ENCODE measurements around the gene RAB43.
"Not testable (repeated sequence)": the region's sequence is repeated elsewhere in the genome, so short reads cannot be mapped to it uniquely, and the experiment has no call there.

Gene RAB43

DNA sequence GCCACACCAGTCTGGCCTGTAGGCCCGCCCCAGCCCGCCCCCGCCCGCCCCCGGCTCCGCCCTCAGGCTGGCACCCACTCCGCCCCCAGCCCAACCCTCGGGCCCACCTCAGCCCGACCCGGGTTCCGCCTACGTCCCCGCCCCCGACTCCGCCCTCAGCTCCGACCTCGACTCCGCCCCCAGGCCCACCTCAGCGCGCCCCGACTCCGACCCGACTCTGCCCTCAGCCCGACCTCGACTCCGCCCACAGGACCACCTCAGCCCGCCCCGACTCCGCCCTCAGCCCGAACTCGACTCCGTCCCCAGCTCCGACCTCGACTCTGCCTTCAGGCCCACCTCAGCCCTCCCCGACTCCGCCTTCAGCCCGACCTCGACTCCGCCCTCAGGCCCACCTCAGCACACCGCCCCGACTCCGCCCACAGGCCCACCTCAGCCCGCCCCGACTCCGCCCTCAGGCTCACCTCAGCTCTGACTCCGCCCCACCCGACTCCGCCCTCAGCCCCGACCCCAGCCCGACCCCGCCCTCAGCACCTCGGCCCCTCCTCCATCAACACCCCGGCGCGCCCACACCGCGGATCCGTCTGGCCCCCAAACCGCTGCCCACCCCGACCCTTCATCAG, at the start of gene RAB43:
Gene RAB43 (minus strand): TSS at position 13 of the 620 bp plus-strand sequence. CDS start 315 bp downstream, outside the sequence.
- Histone ChIP-seq H3K9me3 (ENCODE audit: control insufficient read depth, insufficient read depth, low read length) (no peaks in the 10 kb centered on the region), H3K4me3 (ENCODE audit: low read depth, low read length) (peak within 1 kb of the TSS; percentile 82), H3K4me1 (ENCODE audit: control insufficient read depth, insufficient read depth, low read length) (peaks cover 17% of the 10 kb centered on the region), H3K9ac (ENCODE audit: low read depth, low read length) (peak within 1 kb of the TSS; percentile 41), H3K36me3 (ENCODE audit: control insufficient read depth, insufficient read depth, low read length) (no peaks in the 10 kb centered on the region), H3K27me3 (ENCODE audit: control insufficient read depth, insufficient read depth, low read length) (no peaks in the 10 kb centered on the region)

DNA sequence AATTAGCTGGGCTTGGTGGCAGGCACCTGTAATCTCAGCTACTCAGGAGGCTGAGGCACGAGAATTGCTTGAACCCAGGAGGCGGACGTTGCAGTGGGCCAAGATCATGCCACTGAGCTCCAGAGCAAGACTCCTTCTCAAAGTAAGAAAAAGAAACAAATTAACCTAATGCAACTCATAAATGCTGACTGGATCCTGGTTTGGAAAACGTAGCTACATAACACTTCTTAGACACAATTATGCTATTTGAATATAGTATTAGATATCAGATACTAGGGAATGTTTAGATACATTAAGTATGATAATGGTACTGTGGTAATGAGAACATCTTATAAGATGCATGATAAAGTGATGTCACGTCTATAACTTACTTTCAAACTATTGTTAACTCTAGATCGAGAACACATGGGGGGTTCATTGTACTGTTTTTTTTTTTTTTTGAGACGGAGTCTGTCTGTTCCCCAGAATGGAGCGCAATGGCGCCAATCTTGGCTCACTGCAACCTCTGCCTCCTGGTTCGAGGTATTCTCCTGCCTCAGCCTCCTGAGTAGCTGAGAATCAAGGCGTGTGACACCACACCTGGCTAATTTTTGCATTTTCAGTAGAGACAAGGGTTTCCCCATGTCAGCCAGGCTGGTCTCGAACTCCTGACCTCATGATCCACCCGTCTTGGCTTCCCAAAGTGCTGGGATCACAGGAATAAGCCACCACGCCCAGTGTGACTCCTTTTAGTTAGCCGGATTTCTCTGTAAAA, 45.2 kb upstream of the RAB43 start:
- Histone ChIP-seq H3K9me3 (ENCODE audit: control insufficient read depth, insufficient read depth, low read length) (no peaks in the 10 kb centered on the region), H3K36me3 (ENCODE audit: control insufficient read depth, insufficient read depth, low read length) (peaks cover 26% of the 10 kb centered on the region), H3K27me3 (ENCODE audit: control insufficient read depth, insufficient read depth, low read length) (no peaks in the 10 kb centered on the region), H3K9ac (ENCODE audit: low read depth, low read length) (no peak overlapping the region), H3K4me1 (ENCODE audit: control insufficient read depth, insufficient read depth, low read length) (peaks cover 5% of the 10 kb centered on the region), H3K4me3 (ENCODE audit: low read depth, low read length) (no peak overlapping the region)

DNA sequence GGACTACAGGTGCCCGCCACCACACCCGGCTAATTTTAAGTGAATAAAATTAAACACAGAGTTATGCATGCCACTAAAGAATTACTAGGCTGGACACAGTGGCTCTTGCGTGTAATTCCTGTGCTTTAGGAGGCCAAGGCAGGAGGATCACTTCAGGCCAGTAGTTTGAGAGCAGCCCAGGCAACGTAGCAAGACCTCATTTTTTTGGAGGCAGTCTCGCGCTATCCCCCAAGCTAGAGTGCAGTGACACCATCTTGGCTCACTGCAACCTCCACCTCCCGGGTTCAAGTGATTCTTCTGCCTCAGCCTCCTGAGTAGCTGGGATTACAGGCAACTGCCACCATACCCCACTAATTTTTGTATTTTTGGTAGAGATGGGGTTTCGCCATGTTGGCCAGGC, 44.0 kb upstream of the RAB43 start:
- not testable (repeated sequence) for H3K4me1 ChIP-seq (ENCODE audit: control insufficient read depth, insufficient read depth, low read length); H3K9ac ChIP-seq (ENCODE audit: low read depth, low read length); H3K27me3 ChIP-seq (ENCODE audit: control insufficient read depth, insufficient read depth, low read length); H3K9me3 ChIP-seq (ENCODE audit: control insufficient read depth, insufficient read depth, low read length); H3K4me3 ChIP-seq (ENCODE audit: low read depth, low read length)
- H3K36me3 ChIP-seq (ENCODE audit: control insufficient read depth, insufficient read depth, low read length), result peaks cover 17% of the 10 kb centered on the region

DNA sequence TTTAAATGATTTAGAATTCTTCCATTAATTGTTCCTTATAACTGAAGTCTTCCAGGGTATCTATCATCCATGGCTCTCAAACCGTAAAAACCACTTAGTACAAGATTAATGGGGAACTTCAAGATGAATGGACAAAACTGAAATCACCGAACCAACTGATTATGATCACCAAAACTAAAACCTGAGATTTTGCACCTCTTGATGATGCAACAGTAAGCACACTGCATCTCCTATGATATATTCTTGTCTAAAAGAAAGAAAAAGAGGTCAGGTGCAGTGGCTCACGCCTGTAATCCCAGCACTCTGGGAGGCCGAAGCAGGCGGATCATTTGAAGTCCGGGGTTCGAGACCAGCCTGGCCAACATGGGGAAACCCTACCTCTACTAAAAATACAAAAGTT, 42.9 kb upstream of the RAB43 start:
- peaks cover 5% of the 10 kb centered on the region for H3K4me1 ChIP-seq (ENCODE audit: control insufficient read depth, insufficient read depth, low read length)
- no peaks in the 10 kb centered on the region for H3K27me3 ChIP-seq (ENCODE audit: control insufficient read depth, insufficient read depth, low read length)
- H3K9me3 ChIP-seq (ENCODE audit: control insufficient read depth, insufficient read depth, low read length), result no peaks in the 10 kb centered on the region
- H3K4me3 ChIP-seq (ENCODE audit: low read depth, low read length), result no peak overlapping the region
- H3K36me3 ChIP-seq (ENCODE audit: control insufficient read depth, insufficient read depth, low read length), result peaks cover 7% of the 10 kb centered on the region
- no peak overlapping the region for H3K9ac ChIP-seq (ENCODE audit: low read depth, low read length)

DNA sequence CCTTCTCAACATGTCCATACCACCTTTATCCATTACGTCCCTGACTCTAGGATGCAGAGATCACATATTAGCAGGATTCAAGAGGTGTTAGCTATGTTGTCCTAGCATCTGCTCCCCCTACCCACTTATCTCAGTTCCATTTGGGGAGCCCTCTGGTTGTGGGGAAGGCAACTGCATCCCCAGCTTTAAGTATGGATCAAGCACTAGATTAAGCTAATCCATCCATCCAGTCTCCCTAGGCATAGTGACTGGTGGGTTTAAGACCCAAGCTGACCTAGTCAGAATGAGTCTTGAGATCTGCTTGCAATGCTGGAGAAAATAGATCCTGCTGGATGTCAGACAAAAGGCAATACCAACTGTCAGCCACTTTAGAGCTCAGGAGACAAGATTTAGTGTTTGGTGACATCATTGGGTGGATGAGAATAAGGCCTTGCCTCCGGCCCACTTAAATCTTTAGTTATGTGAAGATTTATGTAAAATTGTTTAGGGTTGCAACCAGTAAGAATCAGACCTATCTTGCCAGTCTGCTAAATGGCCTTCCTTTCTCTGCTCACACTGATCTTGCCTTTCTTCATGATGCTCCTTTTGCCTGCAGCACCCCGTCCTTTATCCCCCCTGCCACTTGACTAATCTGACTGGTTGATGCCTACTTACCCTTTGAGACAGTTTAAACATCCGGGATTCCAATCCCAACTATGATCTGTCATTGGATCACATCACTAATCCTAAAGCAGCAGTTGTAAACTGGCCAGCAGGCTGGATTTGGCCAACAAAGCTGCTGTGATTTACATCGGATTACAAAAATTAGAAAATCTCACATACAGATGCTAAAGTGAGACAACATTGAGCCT, 41.4 kb upstream of the RAB43 start:
- Histone ChIP-seq H3K9me3 (ENCODE audit: control insufficient read depth, insufficient read depth, low read length) (no peaks in the 10 kb centered on the region), H3K36me3 (ENCODE audit: control insufficient read depth, insufficient read depth, low read length) (peaks cover 7% of the 10 kb centered on the region), H3K4me1 (ENCODE audit: control insufficient read depth, insufficient read depth, low read length) (peaks cover 5% of the 10 kb centered on the region), H3K27me3 (ENCODE audit: control insufficient read depth, insufficient read depth, low read length) (no peaks in the 10 kb centered on the region), H3K4me3 (ENCODE audit: low read depth, low read length) (peak overlapping the region; percentile 87), H3K9ac (ENCODE audit: low read depth, low read length) (no peak overlapping the region)

DNA sequence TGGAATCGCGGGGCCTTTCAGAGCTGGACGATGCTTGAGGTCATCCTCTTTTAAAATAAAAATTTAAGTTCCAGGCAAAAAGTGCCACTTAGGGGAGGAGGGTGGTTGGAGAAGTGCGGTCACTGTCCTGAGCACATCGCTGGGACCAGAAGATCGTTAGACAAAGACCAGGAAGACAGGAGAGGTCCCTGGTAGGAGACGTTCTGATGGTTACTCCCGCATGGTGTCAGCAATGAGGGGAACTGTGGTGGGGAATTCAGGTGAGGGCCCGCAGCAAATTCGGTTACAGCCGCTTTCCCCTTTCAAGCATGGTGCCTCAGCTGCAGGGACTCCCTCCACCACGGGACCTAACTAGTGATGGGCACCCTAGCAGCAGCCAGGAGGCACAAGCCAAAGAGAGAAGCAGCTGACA, 40.3 kb upstream of the RAB43 start:
- Histone ChIP-seq H3K4me1 (ENCODE audit: control insufficient read depth, insufficient read depth, low read length) (peaks cover 5% of the 10 kb centered on the region), H3K4me3 (ENCODE audit: low read depth, low read length) (peak overlapping the region; percentile 87), H3K9me3 (ENCODE audit: control insufficient read depth, insufficient read depth, low read length) (no peaks in the 10 kb centered on the region), H3K36me3 (ENCODE audit: control insufficient read depth, insufficient read depth, low read length) (peaks cover 4% of the 10 kb centered on the region), H3K27me3 (ENCODE audit: control insufficient read depth, insufficient read depth, low read length) (no peaks in the 10 kb centered on the region), H3K9ac (ENCODE audit: low read depth, low read length) (peak overlapping the region; percentile 96)

DNA sequence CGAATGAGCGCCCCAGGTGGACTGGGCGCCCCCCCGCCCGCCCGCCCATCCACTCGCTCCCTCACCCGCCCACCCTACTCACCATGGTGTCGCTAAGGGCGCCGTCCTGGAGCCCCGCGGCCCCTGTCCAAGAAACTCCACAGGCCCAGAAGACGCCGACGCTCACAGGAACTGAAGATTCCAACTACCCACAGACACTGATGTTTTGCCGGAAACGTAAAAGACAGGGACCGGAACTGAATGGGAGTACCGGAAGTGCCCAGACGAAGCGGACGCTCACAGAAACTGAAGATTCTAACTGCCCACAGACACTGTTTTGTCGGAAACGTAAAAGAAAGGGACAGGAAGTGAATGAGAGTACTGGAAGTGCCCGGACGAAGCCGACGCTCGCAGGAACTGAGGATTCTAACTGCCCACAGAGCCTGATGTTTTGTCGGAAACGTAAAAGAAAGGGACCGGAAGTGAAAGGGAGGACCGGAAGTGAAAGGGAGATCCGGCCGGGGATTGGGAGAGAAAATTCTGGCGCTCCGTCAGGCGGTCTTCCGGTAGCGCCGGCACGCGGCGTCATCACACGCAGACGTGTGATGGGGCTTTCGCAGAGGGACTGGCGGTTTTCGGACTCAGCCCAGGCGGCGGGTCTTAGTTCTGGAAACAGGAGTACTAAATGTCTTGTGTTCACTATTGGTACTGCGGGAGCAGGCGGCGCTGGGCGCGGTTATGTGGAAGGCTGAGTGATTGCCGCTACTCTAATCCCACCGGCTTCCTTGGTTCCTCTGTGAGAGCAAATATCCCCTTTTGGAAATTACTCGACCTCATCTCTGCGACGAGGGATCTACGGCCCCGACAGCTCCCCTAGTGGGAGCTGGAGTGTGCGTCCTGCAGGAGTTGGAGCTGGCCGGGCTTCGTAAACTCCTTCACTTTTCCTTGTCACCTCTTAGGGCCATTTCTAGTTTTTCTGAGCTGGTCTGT, 39.6 kb upstream of the RAB43 start, which contains the start of gene ISY1:
Gene ISY1 (minus strand): TSS at position 173 of the 969 bp plus-strand sequence. CDS start 88 bp downstream, at position 85.
- no peaks in the 10 kb centered on the region for H3K27me3 ChIP-seq (ENCODE audit: control insufficient read depth, insufficient read depth, low read length)
- no peaks in the 10 kb centered on the region for H3K9me3 ChIP-seq (ENCODE audit: control insufficient read depth, insufficient read depth, low read length)
- H3K4me3 ChIP-seq (ENCODE audit: low read depth, low read length), result peak within 1 kb of the TSS; percentile 87
- H3K36me3 ChIP-seq (ENCODE audit: control insufficient read depth, insufficient read depth, low read length), result no peaks in the 10 kb centered on the region
- H3K4me1 ChIP-seq (ENCODE audit: control insufficient read depth, insufficient read depth, low read length), result peaks cover 5% of the 10 kb centered on the region
- peak within 1 kb of the TSS; percentile 96 for H3K9ac ChIP-seq (ENCODE audit: low read depth, low read length)

DNA sequence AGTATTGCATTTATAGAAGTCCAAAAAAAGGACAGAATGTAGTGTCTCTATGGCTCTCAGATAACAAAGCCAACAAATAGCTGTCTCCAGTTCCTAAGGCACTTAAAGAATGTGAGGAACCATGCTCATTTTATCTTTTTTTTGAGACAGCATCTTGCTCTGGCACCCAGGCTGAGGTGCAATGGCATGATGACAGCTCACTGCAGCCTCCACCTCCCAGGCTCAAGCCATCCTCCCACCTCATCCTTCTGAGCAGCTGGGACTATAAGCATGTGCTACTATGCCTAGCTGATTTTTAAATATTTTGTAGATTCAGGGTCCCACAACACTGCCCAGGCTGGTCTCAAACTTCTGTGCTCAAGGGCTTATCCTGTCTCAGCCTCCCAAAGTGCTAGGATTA, 23.2 kb upstream of the RAB43 start:
- Histone ChIP-seq H3K36me3 (ENCODE audit: control insufficient read depth, insufficient read depth, low read length) (peaks cover 9% of the 10 kb centered on the region), H3K4me1 (ENCODE audit: control insufficient read depth, insufficient read depth, low read length) (no peaks in the 10 kb centered on the region), H3K27me3 (ENCODE audit: control insufficient read depth, insufficient read depth, low read length) (no peaks in the 10 kb centered on the region), H3K4me3 (ENCODE audit: low read depth, low read length) (no peak overlapping the region), H3K9ac (ENCODE audit: low read depth, low read length) (no peak overlapping the region), H3K9me3 (ENCODE audit: control insufficient read depth, insufficient read depth, low read length) (no peaks in the 10 kb centered on the region)

DNA sequence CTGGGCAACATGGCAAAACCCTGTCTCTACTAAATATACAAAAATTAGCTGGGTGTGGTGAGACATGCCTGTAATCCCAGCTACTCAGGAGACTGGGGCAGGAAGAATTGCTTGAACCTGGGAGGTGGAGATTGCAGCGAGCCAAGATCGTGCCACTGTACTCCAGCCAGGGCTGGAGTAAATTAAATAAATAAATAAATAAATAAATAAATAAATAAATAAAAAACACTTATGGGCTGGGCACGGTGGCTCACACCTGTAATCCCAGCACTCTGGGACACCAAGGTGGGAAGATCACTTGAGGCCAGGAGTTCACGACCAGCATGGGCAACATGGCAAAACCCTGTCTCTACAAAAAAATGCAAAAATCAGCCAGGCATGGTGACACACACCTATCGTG, 19.4 kb upstream of the RAB43 start:
- H3K9ac ChIP-seq (ENCODE audit: low read depth, low read length); H3K4me3 ChIP-seq (ENCODE audit: low read depth, low read length); H3K4me1 ChIP-seq (ENCODE audit: control insufficient read depth, insufficient read depth, low read length); H3K27me3 ChIP-seq (ENCODE audit: control insufficient read depth, insufficient read depth, low read length); H3K9me3 ChIP-seq (ENCODE audit: control insufficient read depth, insufficient read depth, low read length); H3K36me3 ChIP-seq (ENCODE audit: control insufficient read depth, insufficient read depth, low read length): not testable (repeated sequence)

DNA sequence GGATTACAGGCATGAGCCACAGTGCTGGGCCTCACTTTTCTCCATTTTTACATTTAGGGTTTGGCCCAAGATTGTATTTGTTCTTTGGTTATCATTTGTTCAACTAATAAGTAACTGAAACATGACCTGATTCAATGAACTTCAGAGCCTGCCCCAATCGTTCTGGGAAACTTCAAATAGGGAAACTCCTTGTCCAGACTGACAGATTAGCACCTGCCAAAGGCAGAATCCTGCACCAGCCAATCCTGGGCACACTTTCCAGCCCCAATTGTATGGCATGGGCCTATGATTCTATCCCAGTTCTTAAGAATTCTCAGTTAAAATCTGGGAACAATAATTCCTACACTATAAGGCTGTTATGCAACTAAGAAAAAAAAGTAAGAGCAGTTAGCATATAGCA, 18.3 kb upstream of the RAB43 start:
- Histone ChIP-seq H3K27me3 (ENCODE audit: control insufficient read depth, insufficient read depth, low read length) (no peaks in the 10 kb centered on the region), H3K4me1 (ENCODE audit: control insufficient read depth, insufficient read depth, low read length) (no peaks in the 10 kb centered on the region), H3K36me3 (ENCODE audit: control insufficient read depth, insufficient read depth, low read length) (peaks cover 4% of the 10 kb centered on the region), H3K9me3 (ENCODE audit: control insufficient read depth, insufficient read depth, low read length) (no peaks in the 10 kb centered on the region), H3K9ac (ENCODE audit: low read depth, low read length) (no peak overlapping the region), H3K4me3 (ENCODE audit: low read depth, low read length) (no peak overlapping the region)

DNA sequence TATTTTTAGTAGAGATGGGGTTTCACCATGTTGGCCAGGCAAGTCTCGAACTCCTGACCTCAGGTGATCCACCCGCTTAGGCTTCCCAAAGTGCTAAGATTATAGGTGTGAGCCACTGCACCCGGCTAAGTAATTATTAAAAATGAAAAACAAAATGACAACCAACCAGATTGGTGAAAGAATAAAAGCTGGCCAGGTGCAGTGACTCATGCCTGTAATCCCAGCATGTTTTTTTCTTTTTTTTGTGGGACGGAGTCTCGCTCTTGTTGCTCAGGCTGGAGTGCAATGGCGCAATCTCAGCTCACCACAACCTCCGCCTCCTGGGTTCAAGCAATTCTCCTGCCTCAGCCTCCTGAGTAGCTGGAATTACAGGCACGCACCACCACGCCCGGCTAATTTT, 14.7 kb upstream of the RAB43 start:
- not testable (repeated sequence) for H3K27me3 ChIP-seq (ENCODE audit: control insufficient read depth, insufficient read depth, low read length); H3K9ac ChIP-seq (ENCODE audit: low read depth, low read length); H3K4me3 ChIP-seq (ENCODE audit: low read depth, low read length); H3K4me1 ChIP-seq (ENCODE audit: control insufficient read depth, insufficient read depth, low read length); H3K9me3 ChIP-seq (ENCODE audit: control insufficient read depth, insufficient read depth, low read length)
- H3K36me3 ChIP-seq (ENCODE audit: control insufficient read depth, insufficient read depth, low read length), result peaks cover 12% of the 10 kb centered on the region
